ENCODE results near the gene UTP14C. TPM values are rescaled to one million over a fixed set of nuclear protein-coding genes. Genes with fewer than 3 reads are reported as not detected.
A peak's percentile ranks its signal among the peaks of the same experiment; 100 is the strongest.

The UTP14C gene
- total RNA-seq, 1 donor from 2014 or later = 29.1 TPM

- Histone ChIP-seq H3K27ac (peak within 1 kb of the TSS; percentile 76), H3K4me1 (peaks cover 18% of the 10 kb centered on the region), H2AFZ (replicated peaks) (peak within 1 kb of the TSS; percentile 91), H3K79me2 (ENCODE audit: low read depth) (peaks cover 38% of the 10 kb centered on the region), H3K9me3 (ENCODE audit: low read depth) (no peaks in the 10 kb centered on the region), H3K9ac (peak within 1 kb of the TSS; percentile 86), H4K20me1 (ENCODE audit: low read depth) (peaks cover 3% of the 10 kb centered on the region), H3K36me3 (no peaks in the 10 kb centered on the region), H3F3A (ENCODE audit: low read depth) (no peaks in the 10 kb centered on the region), H3K27me3 (peaks cover 20% of the 10 kb centered on the region), H3K4me2 (peak within 1 kb of the TSS; percentile 97), H3K4me3 (peak within 1 kb of the TSS; percentile 92)
- H3K27ac Mint-ChIP-seq = peak within 1 kb of the TSS; percentile 98
- peak; percentile 78 for DNase-seq (ENCODE audit: low spot score)
- TF ChIP-seq EZH2 (IDR thresholded peaks at IDR 0.05) (peak; percentile 56), CTCF (IDR thresholded peaks at IDR 0.05) (peak; percentile 12), EZH2phosphoT487 (IDR thresholded peaks at IDR 0.05) (no peak)
- H3K27me3 Mint-ChIP-seq (ENCODE audit: insufficient read depth, low read depth) = peaks cover 6% of the 10 kb centered on the region
- peak within 1 kb of the TSS; percentile 99 for H3K4me3 Mint-ChIP-seq
- peaks cover 26% of the 10 kb centered on the region for H3K4me1 Mint-ChIP-seq
- H3K36me3 Mint-ChIP-seq = peaks cover 16% of the 10 kb centered on the region
- peaks cover 4% of the 10 kb centered on the region for H3K9me3 Mint-ChIP-seq
Observed at GRCh38 chr13:52010890-52011631, 13.4 kb upstream of the UTP14C start, which contains the start of gene ATP7B. TSS of gene ATP7B (minus strand) at chr13:52011450. CDS start at chr13:52011337, 113 bp downstream.

- Mint-ChIP-seq H3K36me3 (peaks cover 21% of the 10 kb centered on the region), H3K4me1 (peaks cover 23% of the 10 kb centered on the region), H3K27me3 (ENCODE audit: insufficient read depth, low read depth) (peaks cover 6% of the 10 kb centered on the region), H3K4me3 (peak within 1 kb of the TSS; percentile 99), H3K9me3 (peaks cover 6% of the 10 kb centered on the region), H3K27ac (peak within 1 kb of the TSS; percentile 98)
- H3K27me3 ChIP-seq = peaks cover 20% of the 10 kb centered on the region
- H3F3A ChIP-seq (ENCODE audit: low read depth) = no peaks in the 10 kb centered on the region
- TF ChIP-seq EZH2 (IDR thresholded peaks at IDR 0.05) (peak; percentile 48), CTCF (IDR thresholded peaks at IDR 0.05) (no peak)
- peaks cover 18% of the 10 kb centered on the region for H3K4me1 ChIP-seq
- DNase-seq (ENCODE audit: low spot score) = peak; percentile 99
- no peaks in the 10 kb centered on the region for H3K36me3 ChIP-seq
- peak within 1 kb of the TSS; percentile 91 for H2AFZ ChIP-seq (replicated peaks)
- H3K4me3 ChIP-seq = peak within 1 kb of the TSS; percentile 92
- H3K79me2 ChIP-seq (ENCODE audit: low read depth) = peaks cover 45% of the 10 kb centered on the region
- peak within 1 kb of the TSS; percentile 97 for H3K4me2 ChIP-seq
- H3K27ac ChIP-seq = peak within 1 kb of the TSS; percentile 76
- no peaks in the 10 kb centered on the region for H3K9me3 ChIP-seq (ENCODE audit: low read depth)
- peak within 1 kb of the TSS; percentile 86 for H3K9ac ChIP-seq
- H4K20me1 ChIP-seq (ENCODE audit: low read depth) = peaks cover 3% of the 10 kb centered on the region
Observed at GRCh38 chr13:52011632-52012511, 12.6 kb upstream of the UTP14C start, which contains the start of gene ALG11. TSS of gene ALG11 (plus strand) at chr13:52012398. CDS start at chr13:52012419, 21 bp downstream.

- Mint-ChIP-seq H3K4me3 (peak overlapping the region; percentile 99), H3K27ac (peak overlapping the region; percentile 98), H3K9me3 (peaks cover 6% of the 10 kb centered on the region), H3K36me3 (peaks cover 25% of the 10 kb centered on the region), H3K4me1 (peaks cover 20% of the 10 kb centered on the region), H3K27me3 (ENCODE audit: insufficient read depth, low read depth) (peaks cover 6% of the 10 kb centered on the region)
- peak overlapping the region; percentile 92 for H3K4me3 ChIP-seq
- peak overlapping the region; percentile 97 for H3K4me2 ChIP-seq
- peak overlapping the region; percentile 76 for H3K27ac ChIP-seq
- no peaks in the 10 kb centered on the region for H3K9me3 ChIP-seq (ENCODE audit: low read depth)
- H2AFZ ChIP-seq (replicated peaks) = peak overlapping the region; percentile 91
- peaks cover 52% of the 10 kb centered on the region for H3K79me2 ChIP-seq (ENCODE audit: low read depth)
- DNase-seq (ENCODE audit: low spot score) = no peak
- H3K36me3 ChIP-seq = no peaks in the 10 kb centered on the region
- peaks cover 20% of the 10 kb centered on the region for H3K27me3 ChIP-seq
- peak overlapping the region; percentile 86 for H3K9ac ChIP-seq
- peaks cover 3% of the 10 kb centered on the region for H4K20me1 ChIP-seq (ENCODE audit: low read depth)
- no peaks in the 10 kb centered on the region for H3F3A ChIP-seq (ENCODE audit: low read depth)
- no peak for TF ChIP-seq EZH2 (IDR thresholded peaks at IDR 0.05)
- peaks cover 18% of the 10 kb centered on the region for H3K4me1 ChIP-seq
Observed at GRCh38 chr13:52012512-52012836, 12.0 kb upstream of the UTP14C start.
